ENCODE measurements around the gene SWI5.
A peak's percentile ranks its signal among the peaks of the same experiment; 100 is the strongest.

Gene SWI5

GRCh38 chr9:128321879-128322403, 45.9 kb downstream of the SWI5 start:
- no peak for DNase-seq

- peak; percentile 86 for DNase-seq
Measured at GRCh38 chr9:128322404-128323211, 46.5 kb downstream of the SWI5 start, which contains the start of the genes COQ4 and TRUB2. Gene COQ4 (plus strand): TSS chr9:128322839. CDS start chr9:128322859, 20 bp downstream. Gene TRUB2 (minus strand): TSS chr9:128322447. CDS start chr9:128322408, 39 bp downstream.

- no peak for DNase-seq
Measured at GRCh38 chr9:128323212-128323730, 47.2 kb downstream of the SWI5 start.

- no peak for DNase-seq
Measured at GRCh38 chr9:128323791-128324190, 47.7 kb downstream of the SWI5 start.

- no peak for DNase-seq
Measured at GRCh38 chr9:128324401-128324800, 48.3 kb downstream of the SWI5 start.

- DNase-seq = no peak
Measured at GRCh38 chr9:128325629-128326028, 49.6 kb downstream of the SWI5 start.

GRCh38 chr9:128333451-128333869, 57.4 kb downstream of the SWI5 start:
- no peak for DNase-seq

- DNase-seq = no peak
Measured at GRCh38 chr9:128335161-128335560, 59.1 kb downstream of the SWI5 start.

GRCh38 chr9:128335914-128336313, 59.8 kb downstream of the SWI5 start:
- no peak for DNase-seq

GRCh38 chr9:128337936-128338335, 61.9 kb downstream of the SWI5 start:
- no peak for DNase-seq
